GM19023 (cell line): ENCODE data around the gene NR5A1.

Experiments
- ATAC-seq: cut with Tn5 transposase; IDR thresholded peaks from one replicate; pipeline ENCODE4 v1.9.1; 2021; ENCODE audit warnings: mild to moderate bottlenecking, moderate library complexity; ENCODE audit not compliant: unreplicated experiment

Gene NR5A1

DNA sequence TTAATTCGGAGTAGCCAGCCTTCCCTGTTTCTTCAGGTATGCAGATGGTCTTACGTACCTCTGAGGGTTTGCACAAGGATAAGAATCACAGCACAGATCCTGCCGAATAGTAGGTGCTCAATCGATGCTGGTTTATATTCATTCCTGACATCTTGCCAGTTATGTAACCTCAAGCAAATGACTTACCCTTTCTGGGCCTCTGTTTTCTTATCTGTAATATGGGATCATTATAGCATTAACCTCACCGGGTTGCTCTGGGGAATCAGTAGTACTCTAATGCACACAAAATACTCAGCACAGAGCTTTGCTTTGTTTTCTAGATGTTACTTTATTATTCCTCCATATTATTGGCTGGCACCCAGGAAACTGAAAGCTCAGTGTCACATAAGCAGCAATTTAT, 7.7 kb upstream of the NR5A1 start:
- ATAC-seq: no peak

- no peak for ATAC-seq
Observed at GRCh38 chr9:124514125-124514524, 6.9 kb upstream of the NR5A1 start.

DNA sequence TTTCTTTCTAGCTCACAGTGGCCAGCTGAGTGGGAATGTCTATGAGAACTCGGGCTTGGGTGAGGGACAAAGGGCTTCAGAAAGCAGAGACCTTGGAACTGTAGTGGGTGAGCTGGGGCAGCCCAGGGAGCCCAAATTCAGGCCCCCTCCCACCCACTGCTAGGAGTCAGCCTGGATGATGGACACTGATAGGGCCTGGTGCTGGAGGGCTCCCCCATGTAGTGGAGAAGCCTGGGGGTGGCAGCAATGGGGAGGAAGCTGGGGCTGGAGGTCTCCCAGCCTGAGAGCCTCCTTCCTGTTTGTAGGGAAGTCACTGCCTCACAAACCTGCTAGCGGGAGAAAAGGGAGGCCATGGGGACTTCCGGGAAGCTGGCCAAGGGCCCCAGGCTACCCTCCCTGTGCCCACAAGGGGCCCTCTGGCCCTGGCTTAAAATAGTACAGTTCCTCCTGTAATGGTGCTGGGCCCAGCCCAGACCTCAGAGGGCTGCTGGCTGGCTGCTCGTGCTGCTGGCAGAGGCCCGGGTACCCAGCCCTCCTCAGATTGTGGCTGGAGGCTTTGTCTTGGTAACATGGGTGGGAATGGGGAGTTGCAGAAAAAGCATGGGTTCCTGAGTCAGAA, 6.3 kb upstream of the NR5A1 start:
- ATAC-seq: no peak

DNA sequence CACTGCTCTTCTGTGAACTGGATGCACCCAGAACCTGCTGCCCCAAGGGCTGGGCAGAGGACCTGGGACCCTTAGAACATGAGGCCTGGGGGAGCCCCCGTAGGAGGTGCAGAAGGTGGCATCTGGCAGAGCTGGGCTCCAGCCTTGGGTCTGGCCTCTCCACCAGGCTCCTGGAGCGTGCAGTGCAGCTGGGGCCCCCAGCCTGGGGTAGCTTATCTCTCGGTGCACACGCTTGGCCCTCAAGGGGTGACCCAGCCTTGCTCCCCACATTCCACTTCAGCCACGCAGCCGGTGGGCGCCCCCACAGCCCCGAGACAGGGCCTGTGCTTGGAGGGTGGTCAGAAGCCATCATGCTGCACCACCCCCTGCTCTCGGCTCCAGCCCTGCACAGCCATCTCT, 5.6 kb upstream of the NR5A1 start:
- ATAC-seq: no peak

- no peak for ATAC-seq
Observed at GRCh38 chr9:124511891-124512805, 4.9 kb upstream of the NR5A1 start.

DNA sequence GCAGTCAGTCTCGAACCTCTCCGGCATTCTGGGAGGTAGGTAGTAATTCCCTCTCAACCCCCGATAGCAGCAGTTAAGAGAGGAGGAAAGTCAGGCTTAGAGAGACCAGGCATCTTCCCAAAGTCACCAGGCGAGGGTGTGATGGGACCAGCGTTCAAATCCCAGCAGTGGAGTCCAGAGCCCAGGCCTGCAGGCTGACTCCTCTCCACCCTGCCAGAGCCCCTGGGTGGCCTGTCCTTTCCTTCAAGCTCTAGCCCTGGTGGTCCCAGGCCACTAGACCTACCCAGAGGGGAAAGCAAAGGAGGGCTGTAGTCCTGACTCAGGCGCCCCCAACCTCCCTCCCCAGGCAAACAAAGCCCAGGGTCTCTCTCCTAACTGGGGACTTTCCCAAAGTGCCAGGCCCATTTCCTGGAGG, 4.2 kb upstream of the NR5A1 start:
- no peak for ATAC-seq

DNA sequence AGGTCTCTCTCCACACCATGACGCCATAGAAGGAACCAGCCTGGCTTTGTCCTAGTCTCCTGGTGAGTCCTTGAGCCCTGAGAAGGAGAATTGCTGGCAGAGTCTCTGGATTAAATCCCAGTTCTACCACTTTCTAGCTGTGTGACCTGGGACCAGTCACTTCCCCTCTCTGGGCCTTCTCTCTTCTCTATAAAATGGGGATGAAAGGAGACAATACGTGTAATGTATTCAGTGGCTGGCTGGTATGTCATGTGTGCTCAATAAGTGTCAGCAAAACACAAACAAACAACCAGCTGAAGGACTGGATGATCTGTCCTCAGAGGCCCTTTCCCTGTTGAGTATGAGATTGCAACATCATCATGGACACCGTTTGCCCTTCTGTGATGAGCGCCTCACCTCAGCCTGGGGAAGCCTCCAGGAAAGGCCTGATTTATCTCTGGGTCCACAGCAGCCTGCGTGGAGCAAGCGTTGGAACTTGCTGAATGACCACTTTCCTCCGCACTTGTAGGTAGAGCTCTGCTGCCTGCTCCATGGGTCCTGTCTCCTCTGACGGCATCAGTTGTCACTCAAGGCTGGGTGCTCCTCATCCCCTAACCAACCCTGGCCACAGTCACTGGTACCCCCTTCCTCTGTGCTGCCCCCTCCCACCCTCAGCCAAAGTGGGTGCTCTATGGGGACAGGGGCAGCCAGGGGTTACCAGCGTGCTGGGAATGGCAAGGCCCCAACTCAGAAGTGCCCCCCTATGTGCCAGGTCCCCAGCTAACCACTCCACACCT, 3.6 kb upstream of the NR5A1 start:
- ATAC-seq: no peak

GRCh38 chr9:124507880-124508423, 753 bp upstream of the NR5A1 start:
- no peak for ATAC-seq

DNA sequence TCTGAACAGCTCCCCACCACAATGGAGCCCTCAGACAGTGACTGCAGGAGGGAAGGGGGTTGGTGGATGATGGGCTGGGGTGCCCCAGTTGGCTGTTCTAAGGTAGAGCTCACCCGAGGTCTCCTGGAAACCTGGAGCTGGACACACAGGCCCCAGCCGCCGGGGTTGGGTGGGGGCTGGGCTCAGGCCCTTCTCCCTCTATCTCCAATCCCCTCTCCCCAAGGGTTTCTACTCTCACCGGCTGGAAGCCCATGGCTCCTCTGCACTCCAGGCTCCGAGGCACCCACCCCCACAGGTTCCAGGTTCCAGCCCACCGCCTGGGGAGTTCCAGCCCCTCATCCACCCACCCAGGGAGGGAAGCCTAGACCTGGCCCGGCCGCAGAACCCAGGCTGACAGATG, 766 bp downstream of the NR5A1 start:
- ATAC-seq: no peak

DNA sequence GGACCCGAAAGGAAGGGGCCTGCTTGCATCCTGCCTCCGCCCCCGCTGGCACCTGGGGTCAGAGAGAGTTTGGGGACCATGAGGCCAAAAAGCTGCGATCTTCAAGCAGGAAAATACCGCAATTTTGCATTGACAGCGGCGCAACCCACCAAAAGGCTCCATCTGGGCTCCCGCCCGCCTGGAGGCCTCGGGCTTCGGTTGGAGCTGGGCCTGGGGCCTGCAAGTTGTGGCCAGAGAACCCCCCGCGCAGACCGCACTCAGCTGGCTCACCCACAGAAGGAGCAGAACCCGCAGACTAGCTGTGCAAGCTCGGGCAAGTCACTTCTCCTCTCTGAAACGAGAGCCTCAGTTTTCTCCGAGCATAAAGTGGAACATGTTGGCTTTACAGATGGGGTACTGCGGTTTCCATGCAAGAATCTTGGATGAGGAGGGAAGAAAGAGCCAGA, 1.3 kb downstream of the NR5A1 start:
- no peak for ATAC-seq

DNA sequence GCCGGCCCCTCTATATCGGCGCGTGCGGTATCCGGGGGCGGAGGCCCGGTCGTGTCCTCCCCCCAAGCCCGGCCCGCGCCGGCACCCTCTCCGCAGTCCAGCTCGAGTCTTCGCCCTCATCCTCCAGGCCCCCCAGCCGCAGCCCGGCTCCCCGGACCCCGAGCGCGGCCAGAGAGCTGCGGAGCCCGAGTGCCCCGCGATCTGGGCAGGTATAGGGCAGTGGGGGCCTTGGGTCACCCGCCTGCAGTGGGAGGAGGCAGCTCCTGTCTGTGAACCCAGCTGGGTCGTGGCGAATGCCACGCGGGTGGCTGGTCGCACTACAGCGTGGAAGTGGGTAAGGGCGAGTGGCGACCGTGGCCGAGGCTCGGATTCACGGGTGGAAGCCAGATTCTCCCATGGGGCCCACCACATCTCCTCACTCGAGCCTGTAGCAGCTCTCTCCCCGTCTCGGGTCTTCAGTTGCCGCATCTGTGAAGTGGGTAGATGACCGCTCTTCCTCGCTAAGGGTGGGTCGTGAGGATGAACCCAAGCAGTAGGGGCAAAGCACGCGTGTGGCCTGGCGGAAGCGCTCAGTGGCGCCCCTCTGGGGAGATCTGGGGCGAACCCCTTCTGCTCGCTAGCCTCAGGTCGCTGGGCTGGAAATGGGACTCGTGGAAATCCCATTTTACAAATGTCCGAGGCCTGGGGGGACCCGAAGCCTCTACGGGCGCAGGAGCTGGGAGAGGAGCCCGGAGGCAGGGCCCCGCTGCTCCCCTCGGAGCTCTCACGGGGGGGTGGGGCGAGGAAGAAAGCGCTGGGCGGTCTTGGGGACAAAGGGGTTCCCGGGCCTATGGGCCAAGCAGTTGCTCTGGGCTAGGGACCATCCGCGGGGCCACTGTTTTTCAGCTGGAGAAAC, 1.9 kb downstream of the NR5A1 start:
- ATAC-seq: no peak

GRCh38 chr9:124504530-124505005, 2.6 kb downstream of the NR5A1 start:
- ATAC-seq: no peak

GRCh38 chr9:124503713-124504529, 3.3 kb downstream of the NR5A1 start:
- no peak for ATAC-seq

- ATAC-seq: no peak
Observed at GRCh38 chr9:124502711-124503702, 4.2 kb downstream of the NR5A1 start.

GRCh38 chr9:124501771-124502320, 5.4 kb downstream of the NR5A1 start:
- no peak for ATAC-seq

GRCh38 chr9:124500796-124501611, 6.2 kb downstream of the NR5A1 start:
- no peak for ATAC-seq
